Measurements from ENCODE around the gene MAP3K20. TPM values are rescaled to one million over a fixed set of nuclear protein-coding genes. Genes with fewer than 3 reads are reported as not detected.
"Not testable (repeated sequence)": the region's sequence is repeated elsewhere in the genome, so short reads cannot be mapped to it uniquely, and the experiment has no call there.

Gene MAP3K20
- polyA plus RNA-seq, 4 donors: 24.2 to 26.9 (median 25.1) TPM

DNA sequence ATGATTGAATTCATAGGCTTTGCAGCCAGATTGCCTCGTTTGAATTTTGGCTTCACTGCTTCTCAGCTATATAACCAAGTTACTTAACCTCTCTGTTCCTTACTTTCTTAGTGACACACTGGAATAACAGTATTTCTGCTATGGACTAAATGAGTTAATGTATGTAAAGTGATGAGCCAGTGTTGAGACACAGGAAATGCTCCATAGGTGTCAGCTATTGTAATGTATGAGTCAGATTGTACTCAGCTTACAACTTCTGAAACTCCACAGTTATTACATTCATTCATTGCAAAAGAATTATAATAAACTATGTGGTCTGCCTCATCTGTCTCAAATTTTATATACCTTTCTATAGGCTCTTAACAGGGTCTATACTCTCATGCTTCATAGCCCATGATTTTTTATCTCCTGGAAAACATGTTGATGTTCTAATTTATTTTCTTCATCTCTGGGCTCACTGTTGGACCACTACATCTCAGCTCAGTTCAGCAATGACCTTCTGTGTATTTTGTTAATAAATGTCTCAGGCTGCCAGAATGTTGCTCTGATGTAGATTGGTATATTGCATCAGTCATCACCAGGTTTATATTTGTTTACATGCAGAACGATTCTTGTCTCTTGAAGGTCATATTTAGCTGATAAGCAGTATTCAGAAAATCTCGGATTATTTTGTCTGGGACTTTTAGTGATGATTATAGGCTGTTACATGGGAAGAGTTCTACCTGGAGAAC lies 76.2 kb downstream of the MAP3K20 start:
- DNase-seq (ENCODE audit: low read depth in 4 of 4, low spot score in 2 of 4): no peak

DNA sequence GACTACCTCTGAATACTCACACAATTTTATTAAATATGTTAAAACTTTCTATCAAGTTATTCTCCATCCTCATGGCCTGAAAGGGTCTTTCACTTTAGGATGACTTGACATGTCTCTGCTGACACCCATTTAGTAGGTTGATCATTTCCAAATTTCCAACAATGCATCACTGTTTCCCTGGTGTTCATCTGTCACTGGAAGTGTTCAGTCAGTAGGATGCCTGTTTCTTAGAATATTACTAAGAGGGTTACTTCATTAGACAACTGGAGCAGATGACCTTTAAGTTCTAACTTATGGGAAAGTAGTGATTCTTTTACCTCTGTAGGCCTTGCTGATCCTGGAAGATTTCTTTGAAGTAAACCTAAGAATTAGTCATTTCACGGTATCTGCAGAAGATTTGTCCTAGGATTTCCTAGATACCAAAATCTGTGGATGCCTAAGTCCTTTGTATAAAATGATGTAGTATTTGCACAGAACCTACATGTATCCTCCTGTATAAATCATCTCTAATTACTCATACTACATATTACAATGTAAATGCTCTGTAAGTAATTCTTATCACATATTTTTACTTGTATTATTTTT lies 77.7 kb downstream of the MAP3K20 start:
- no peak for DNase-seq (ENCODE audit: low read depth in 4 of 4, low spot score in 2 of 4)

DNA sequence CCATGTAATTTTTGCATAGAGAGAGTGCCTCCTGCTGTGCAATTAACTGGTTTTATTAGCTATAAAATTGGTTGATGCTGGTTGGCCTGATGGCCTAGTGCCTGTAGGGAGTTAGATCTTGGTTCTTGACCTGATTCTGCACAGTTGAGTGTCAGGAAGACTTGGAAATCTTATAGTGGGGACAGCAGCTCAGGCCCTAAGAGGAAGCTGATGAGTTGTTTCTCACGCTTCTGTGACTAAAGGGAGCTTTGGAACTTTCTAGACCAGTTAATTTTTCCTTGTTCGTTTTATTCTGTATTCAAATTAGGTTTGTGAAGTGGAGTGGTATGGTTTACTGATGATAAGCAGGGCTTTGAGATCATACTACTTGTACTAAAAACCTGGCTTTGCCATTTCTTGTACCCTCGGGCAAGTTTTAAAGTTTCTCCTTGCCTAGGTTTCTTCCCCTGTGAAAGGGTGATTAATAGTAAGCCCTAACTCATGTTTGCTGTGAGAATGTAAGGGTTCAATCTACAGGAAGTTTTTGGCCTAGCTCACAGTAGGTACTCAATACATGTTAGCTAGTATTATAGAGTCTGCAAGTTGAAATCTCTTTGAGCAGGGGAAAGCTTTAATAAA lies 82.1 kb downstream of the MAP3K20 start:
- DNase-seq (ENCODE audit: low read depth in 4 of 4, low spot score in 2 of 4): no peak

DNA sequence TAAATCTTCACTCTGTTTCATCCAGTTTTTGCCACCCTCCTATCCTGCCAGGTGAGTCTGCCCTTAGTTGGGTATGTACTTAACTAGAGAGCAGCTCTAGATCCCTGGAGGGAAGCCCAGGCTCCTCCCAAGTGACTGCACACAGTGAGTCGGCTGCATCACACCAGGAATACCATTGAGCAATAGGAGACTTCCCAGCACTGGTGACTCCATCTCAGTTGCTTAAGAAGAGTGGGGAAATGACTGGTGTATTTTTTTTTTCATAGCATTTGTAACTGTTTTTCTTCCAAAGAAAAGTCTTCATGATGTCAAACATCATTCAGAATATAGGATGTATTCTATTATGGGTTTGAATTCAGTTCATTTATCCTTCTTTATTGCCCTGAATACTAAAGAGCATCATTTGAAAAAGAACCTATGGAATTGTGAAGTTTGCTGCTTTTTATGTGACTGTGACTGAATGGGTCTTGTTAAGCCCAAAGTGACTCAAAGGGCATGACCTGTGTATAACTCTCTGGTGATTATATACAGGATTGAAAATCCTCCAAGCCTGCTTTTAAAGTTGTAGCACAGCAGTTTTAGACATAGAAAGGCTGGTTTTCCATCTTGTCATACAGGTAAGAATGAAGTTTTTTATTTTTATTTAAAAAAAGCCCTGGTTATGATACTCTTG lies 84.3 kb downstream of the MAP3K20 start:
- DNase-seq (ENCODE audit: low read depth in 4 of 4, low spot score in 2 of 4): no peak

DNA sequence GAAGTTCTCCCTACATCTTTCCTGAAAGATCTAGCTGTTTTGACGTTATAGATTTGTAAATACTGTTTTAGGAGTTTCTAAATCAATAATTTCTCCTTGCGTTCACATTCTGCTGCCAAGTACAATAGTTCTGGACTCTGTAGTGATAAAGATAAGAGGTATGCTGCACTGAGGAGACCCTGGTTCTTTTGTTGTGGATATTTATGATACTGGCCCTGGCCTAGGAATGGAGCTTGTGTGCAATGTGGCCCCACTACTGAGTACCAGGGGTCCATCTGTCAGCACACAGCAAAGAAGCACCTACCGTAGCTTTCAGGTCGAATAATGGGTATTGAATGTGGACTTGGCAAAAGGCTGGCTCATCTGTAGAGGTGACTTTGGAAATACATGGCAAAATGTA lies 85.0 kb downstream of the MAP3K20 start:
- no peak for DNase-seq (ENCODE audit: low read depth in 4 of 4, low spot score in 2 of 4)

DNA sequence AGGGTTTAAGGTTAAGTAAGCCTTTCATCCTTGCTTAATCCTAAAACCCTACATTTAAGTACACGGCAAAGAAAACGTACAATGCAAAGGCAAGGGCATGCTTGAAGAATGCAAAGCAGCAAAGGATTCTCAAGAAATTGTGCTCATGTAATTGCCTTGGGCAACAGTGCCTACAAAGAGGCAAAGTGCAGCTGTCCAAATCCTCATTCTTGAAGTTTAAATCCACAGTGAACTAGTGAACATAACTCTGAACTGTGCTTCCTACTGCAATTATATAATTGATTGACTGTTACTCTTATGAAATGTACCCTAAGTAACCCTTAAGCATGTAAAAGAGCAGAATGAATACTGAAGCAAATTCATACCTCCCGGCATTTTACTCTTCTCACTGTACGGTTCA lies 85.4 kb downstream of the MAP3K20 start:
- DNase-seq (ENCODE audit: low read depth in 4 of 4, low spot score in 2 of 4): no peak

DNA sequence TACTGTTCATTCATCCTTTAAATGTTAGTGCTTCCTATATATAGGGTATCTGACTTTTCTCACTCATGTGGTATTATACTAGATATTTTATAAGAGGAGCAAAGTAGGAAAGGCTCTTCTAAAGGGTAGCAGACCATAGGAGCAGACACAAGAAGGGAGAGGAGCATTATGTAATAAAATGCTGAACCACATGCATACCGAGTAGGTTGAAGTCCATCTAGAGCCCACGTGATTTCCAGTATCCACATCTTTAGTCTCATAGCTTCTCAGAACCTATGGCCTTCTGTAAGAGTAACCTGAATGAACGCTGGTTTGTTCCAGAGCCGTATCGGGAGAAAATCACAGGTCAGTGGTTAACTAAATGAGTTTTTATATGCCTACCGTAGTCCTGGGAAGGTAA lies 85.9 kb downstream of the MAP3K20 start:
- DNase-seq (ENCODE audit: low read depth in 4 of 4, low spot score in 2 of 4): no peak

DNA sequence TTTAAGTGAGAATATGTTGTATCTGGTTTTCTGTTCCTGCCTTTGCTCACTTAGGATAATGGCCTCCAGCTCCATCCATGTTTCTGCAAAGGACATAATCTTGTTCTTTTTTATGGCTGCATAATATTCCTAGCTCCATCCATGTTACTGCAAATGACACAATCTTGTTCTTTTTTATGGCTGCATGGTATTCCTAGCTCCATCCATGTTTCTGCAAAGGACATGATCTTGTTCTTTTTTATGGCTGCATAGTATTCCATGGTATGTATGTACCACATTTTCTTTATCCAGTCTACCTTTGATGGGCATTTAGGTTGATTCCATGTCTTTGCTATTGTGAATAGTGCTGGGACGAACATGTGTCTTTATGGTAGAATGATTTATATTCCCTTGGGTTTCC lies 87.7 kb downstream of the MAP3K20 start:
- DNase-seq (ENCODE audit: low read depth in 4 of 4, low spot score in 2 of 4): not testable (repeated sequence)

DNA sequence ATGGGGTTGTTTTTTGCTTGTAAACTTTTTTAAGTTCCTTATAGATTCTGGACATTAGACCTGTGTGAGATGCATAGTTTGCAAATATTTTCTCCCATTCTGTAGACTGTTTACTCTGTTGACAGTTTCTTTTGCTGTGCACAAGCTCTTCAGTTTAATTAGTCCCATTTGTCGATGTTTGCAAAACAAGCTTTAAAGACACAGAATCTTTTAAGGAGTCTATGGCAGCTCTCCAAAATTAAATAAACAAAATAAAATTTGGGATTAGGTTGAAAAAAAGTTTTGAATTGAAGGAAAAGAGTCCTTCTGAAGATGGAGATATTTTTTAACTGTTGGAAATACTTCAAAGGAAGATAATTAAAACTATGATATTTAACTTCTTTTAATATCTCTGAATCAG lies 88.8 kb downstream of the MAP3K20 start:
- DNase-seq (ENCODE audit: low read depth in 4 of 4, low spot score in 2 of 4): no peak

DNA sequence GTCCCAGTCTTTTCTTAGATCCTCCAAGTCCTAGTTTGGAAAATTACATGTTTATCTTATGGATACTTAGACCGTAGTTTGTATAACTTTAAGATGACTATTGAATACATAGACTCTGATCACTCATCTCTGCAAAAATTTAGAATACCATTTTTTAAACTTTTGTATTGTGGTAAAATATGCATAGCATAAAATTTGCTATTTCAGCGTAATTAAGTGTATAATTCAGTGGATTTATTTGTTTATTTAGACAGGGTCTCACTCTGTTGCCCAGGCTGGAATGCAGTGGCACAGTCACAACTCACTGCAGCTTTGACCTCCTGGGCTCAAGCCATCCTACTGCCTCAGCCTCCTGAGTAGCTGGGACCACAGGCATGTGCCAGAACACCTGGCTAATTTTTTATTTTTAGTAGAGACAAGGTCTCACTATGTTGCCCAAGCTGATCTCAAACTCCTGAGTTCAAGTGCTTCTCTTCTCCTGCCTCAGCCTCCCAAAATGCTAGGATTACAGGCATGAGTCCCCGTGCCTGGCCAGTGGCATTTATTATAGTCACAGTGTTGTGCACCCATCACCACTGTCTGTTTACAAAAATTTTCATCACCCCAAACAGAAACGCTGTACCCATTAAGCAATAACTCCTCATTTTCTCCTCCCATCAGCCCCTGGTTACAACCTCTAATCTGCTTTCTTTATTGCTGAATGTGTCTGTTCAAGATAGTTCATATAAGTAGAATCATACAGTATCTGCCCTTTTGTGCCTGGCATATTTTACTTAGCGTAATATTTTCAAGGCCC lies 90.0 kb downstream of the MAP3K20 start:
- no peak for DNase-seq (ENCODE audit: low read depth in 4 of 4, low spot score in 2 of 4)

DNA sequence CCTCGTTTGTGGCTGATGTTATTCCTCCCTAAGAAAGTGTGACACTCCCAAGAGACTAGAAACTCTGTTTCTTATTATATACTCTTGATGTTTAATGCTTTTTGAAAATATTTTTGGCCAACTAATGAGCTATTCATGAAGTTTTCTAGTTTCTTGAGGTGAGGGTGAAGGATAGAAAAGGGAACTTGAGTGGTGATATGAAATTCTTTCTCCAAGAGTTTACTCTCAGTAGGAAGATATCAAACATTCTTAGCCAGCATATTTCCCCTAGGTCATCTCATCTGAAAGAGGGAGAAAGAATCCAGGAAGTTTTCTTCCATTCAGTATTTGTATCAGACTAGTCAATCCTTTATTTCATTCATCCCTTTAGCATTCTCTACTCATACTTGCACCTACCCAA lies 95.7 kb downstream of the MAP3K20 start:
- DNase-seq (ENCODE audit: low read depth in 4 of 4, low spot score in 2 of 4): no peak

DNA sequence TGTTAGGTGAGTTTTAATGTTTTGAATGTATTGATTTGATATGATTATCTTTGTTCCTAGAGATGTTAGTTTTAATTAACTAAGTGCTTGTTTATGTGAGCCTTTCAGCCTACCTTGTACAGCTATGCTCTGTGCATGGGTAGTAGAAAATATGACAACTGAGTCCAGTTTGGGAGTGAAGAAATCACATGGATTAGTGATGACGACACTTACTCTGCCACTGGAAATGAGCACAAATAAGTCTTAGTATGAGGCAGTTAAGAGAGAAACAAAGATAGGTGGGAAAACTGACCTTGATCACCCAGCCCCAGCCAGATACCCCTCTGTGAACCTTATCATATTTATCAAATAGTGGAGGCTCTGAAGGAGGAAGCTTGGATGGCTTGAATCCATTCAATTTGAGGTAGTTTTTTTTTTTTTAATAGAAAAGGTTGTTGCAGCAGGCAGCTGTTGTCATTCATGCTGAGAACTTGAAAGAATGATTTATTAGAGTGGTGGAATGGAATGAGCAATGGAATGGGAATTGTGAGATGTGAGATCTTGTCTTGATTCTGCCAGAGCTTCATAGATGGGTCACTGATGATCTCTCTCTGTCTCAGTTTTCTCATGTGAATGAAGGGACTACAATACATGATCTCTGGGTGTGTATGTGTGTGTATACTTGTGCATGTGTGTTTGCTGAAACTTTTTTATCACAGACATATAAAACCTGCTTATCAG lies 96.4 kb downstream of the MAP3K20 start:
- DNase-seq (ENCODE audit: low read depth in 4 of 4, low spot score in 2 of 4): no peak

DNA sequence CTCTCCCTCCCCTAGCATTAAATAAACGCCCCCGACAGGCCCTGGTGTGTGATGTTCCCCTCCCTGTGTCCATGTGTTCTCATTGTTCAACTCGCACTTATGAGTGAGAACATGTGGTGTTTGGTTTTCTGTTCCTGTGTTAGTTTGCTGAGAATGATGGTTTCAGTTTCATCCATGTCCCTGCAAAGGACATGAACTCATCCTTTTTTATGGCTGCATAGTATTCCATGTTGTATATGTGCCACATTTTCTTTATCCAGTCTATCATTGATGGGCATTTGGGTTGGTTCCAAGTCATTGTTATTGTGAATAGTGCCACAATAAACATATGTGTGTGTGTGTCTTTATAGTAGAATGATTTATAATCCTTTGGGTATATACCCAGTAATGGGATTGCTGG lies 98.7 kb downstream of the MAP3K20 start:
- DNase-seq (ENCODE audit: low read depth in 4 of 4, low spot score in 2 of 4): not testable (repeated sequence)

DNA sequence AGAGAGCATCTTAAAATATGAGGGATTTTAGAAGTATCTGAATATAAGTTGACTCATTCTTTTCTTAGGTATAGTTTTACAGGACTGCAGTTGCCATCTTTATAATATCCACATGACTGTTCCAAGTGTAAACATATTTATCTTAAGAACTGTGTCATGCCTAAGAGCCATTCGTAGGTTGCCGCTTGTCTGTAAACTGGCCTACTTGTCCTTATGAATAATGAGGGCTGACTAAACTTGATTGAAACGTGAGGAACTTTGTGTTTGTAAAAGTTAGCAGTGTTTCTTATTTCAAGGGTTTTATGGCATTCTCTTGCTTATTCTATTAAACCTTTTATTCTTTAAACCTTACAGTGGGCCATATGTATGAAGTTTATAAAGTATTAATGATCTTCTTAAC lies 99.6 kb downstream of the MAP3K20 start:
- no peak for DNase-seq (ENCODE audit: low read depth in 4 of 4, low spot score in 2 of 4)

DNA sequence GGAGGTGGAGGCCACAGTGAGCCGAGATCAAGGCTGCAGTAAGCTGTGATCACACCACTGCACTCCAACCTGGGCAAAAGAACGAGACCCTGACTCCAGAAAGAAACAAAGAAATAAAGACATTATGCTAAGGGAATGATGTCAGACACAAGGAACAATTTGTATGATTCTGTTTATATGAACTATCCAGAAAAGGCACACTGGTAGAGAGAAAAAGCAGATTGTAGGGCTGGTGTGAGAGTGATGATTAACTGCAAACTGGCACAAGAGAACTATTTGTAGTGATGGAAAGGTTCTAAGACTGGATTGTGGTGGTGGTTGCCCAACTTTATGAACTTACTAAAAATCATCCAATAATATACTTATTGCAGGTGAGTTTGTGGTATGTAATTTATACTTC lies 106.3 kb downstream of the MAP3K20 start:
- no peak for DNase-seq (ENCODE audit: low read depth in 4 of 4, low spot score in 2 of 4)

DNA sequence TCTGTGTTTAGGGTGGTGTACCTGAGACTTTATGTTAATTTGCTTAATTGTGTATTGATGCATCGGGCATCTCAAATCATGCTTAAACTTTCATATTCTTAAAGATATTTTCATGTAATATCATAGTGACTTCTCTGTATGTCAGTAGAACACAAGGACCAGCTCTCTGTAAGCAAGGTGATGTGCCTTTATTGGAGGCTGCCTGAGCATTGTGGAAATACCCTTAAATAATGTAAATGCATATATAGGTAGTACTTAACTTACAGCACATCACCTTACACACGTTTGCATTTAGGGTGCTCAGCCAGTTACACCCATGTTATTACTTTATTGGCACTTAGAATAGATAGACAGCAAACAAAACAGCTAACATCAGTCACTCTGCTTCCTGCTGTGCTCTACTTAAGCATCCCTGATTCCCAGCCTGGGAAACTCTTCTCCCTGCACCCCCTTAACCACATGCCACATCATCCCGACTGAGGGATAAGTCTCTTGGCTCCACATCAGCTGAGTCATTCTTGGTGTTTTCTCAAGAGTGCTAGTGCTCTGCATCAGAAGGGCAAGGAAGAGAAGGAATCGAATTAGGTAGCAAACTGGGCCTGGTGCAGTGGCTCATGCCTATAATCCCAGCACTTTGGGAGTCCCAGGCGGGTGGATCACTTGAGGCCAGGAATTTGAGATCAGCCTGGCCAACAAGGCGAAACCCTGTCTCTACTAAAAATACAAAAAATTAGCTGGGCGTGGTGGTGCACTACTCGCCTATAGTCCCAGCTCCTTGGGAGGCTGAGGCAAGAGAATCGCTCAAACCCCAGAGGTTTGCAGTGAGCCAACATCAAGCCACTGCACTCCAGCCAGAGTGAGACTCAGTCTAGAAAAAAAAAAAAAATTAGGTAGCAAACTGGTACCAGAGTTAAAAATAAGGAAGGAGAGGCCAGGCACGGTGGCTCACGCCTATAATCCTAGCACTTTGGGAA lies 108.7 kb downstream of the MAP3K20 start:
- no peak for DNase-seq (ENCODE audit: low read depth in 4 of 4, low spot score in 2 of 4)

DNA sequence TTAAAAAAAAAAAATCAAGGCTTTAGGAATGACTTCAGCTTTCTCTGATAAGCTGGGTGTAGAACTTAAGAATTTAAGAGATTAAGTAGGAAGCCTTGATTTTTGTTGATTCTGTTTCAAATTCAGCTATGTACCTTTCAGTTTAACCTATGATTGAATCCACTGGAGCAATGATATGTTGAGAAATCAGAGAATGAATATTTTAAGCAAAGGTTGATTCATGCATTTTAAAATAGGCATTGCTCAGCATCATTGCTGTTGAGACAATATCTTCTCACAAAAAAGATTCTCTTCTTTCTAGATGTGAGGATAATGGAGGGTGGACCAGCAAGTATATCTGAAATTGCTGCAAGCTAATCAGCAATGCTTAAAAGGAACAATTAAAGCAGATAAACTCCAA lies 109.8 kb downstream of the MAP3K20 start:
- DNase-seq (ENCODE audit: low read depth in 4 of 4, low spot score in 2 of 4): no peak

DNA sequence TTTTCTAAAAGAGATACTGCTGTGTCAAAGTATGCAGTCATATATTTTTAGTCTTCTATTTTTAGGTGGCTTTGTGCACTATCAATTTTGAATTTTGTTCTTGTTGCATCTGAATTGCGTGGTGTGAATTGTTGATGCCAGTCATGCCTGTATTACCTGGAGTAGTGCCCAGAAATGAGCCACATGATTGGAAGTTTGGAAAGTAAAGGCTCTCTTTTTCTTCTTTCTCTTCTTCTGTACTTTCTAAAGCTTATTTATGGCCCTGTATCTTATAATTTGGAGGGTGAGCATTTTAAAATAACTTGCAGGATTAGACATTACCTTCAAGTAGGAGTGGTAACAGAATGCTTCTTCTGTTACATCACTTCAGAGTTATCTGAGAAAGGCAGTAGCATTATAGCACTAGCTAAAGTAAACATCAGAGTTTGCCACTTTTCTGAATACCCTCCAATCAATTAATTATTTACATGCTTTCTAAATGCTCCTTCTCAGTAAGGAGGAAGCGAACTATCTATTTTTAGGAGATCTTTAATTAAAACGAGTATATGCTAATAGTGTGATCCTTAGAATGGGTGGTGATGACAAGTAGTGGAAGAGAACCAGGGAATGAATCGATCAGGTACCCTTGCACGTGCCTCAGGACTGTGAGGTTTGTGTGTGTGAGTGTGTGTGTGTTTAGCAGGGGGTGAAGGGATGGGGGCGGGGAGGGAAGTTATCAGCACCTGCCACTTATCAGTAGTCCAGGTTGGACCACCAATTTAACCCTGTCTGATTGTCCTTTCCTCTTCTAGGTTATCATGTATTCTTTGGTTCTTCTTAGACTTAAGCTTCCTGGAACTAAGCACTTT lies 112.5 kb downstream of the MAP3K20 start:
- no peak for DNase-seq (ENCODE audit: low read depth in 4 of 4, low spot score in 2 of 4)
